Right lobe of liver (tissue), 4 donors: ENCODE results near the gene ADAMTS7.
"Not testable (repeated sequence)": the region's sequence is repeated elsewhere in the genome, so short reads cannot be mapped to it uniquely, and the experiment has no call there.

Experiments used
- CTCF ChIP-seq, 4 donors: fragments of 200-600 bp in 3 of 4; fragments of 450-650 bp in 1 of 4; IDR thresholded peaks; one replicate each; pipeline versions ENCODE4 v1.5.1 to v1.8.0; 2016 to 2022; ENCODE audit warnings: antibody characterized with exemption in 4 of 4, mild to moderate bottlenecking in 2 of 4
- POLR2A ChIP-seq: fragments of 450-650 bp; IDR thresholded peaks from one replicate; pipeline ENCODE4 v1.6.1; 2017; ENCODE audit warnings: antibody characterized with exemption, mild to moderate bottlenecking
- donor health status: DM: no; HTN: no; CAD: no.
- donor health status: DM: no; HTN: no; CAD: no.
- donor health status: DM: no; HTN: yes; CAD: no.

- TF ChIP-seq CTCF (IDR thresholded peaks at IDR 0.05); POLR2A: not testable (repeated sequence)
Measured at GRCh38 chr15:78759361-78759998, 51.8 kb downstream of the ADAMTS7 start.
